ENCODE measurements around the gene TRPM4. TPM values are rescaled to one million over a fixed set of nuclear protein-coding genes. Genes with fewer than 3 reads are reported as not detected.

The TRPM4 gene
- total and polyA plus RNA-seq, 2 of the 13 experiments (the other 11 are each of a cell fraction or from before 2014, with no cell fraction given): 1.9 to 4.3 TPM

- TF ChIP-seq CCDC6 (CRISPR knock-in tag; IDR thresholded peaks at IDR 0.05): no peak
- TF ChIP-seq CENPX (CRISPR knock-in tag; IDR thresholded peaks at IDR 0.05): no peak
- no peak for TF ChIP-seq ELK4 (CRISPR knock-in tag; IDR thresholded peaks at IDR 0.05; ENCODE audit: borderline replicate concordance)
- no peak for TF ChIP-seq ATRX (CRISPR knock-in tag; IDR thresholded peaks at IDR 0.05; ENCODE audit: borderline replicate concordance)
- TF ChIP-seq TFDP1 (CRISPR knock-in tag; IDR thresholded peaks at IDR 0.05; ENCODE audit: borderline replicate concordance): no peak
- no peak for TF ChIP-seq FOXJ3 (CRISPR knock-in tag; IDR thresholded peaks at IDR 0.05; ENCODE audit: borderline replicate concordance)
- TF ChIP-seq HES4 (CRISPR knock-in tag; IDR thresholded peaks at IDR 0.05; ENCODE audit: borderline replicate concordance): no peak
- no peak for TF ChIP-seq RCOR2 (CRISPR knock-in tag; IDR thresholded peaks at IDR 0.05)
- TF ChIP-seq PCBP2 (optimal IDR thresholded peaks at IDR 0.05; ENCODE audit: low read depth, low read length, poor library complexity, severe bottlenecking): no peak
- no peak for TF ChIP-seq HNF4G (IDR thresholded peaks at IDR 0.05; ENCODE audit: borderline replicate concordance, low read depth, low read length)
- TF ChIP-seq HNF4G (CRISPR knock-in tag; IDR thresholded peaks at IDR 0.05; ENCODE audit: borderline replicate concordance, low read depth): no peak
These were observed 41.0 kb upstream of the TRPM4 start (continued) for GRCh38 chr19:49116544-49116943.

Measured in HepG2 (cell line).